Right atrium auricular region (tissue), 2 donors: ENCODE results near the gene KIF6. TPM values are rescaled to one million over a fixed set of nuclear protein-coding genes. Genes with fewer than 3 reads are reported as not detected.

Experiments
- DNase-seq: peaks from one replicate; pipeline ENCODE4 v3.0.0-alpha.2; 2019; ENCODE audit warnings: low spot score
- H3K27ac ChIP-seq, 2 donors: fragments of 200-600 bp; sonication (generic); 1 replicate in 1 of 2; 2 replicates in 1 of 2; pipeline ENCODE4 v1.5.1; 2016 to 2019
- H3K27me3 ChIP-seq, 2 donors: fragments of 200-600 bp; sonication (generic); one replicate each; pipeline versions ENCODE4 v1.5.1 to v1.6.0; 2017 to 2019
- H3K36me3 ChIP-seq: fragments of 200-600 bp; sonication (generic); one replicate; pipeline ENCODE4 v1.5.1; 2016
- H3K4me1 ChIP-seq, 2 donors: fragments of 200-600 bp; sonication (generic); one replicate each; pipeline versions ENCODE4 v1.5.1 to v1.6.0; 2017 to 2019
- H3K4me3 ChIP-seq, 2 donors: fragments of 200-600 bp; sonication (generic); 1 replicate in 1 of 2; 2 replicates in 1 of 2; pipeline ENCODE4 v1.5.1; 2017 to 2019; ENCODE audit warnings: mild to moderate bottlenecking in 1 of 2, moderate library complexity in 1 of 2
- H3K9me3 ChIP-seq, 2 donors: fragments of 200-600 bp; sonication (generic); one replicate each; pipeline ENCODE4 v1.5.1; 2019
- CTCF ChIP-seq, 2 donors: fragments of 200-600 bp; sonication (generic); IDR thresholded peaks; one replicate each; pipeline ENCODE4 v1.5.1; 2019; ENCODE audit warnings: antibody characterized with exemption in 2 of 2
- total RNA-seq, 2 donors: library from RNA; depleted of rRNA; stranded (reverse); fragments of >200 nt; gene quantifications; one replicate each; pipeline ENCODE4 v1.1.0, GENCODE V29; 2016

The KIF6 gene
- total RNA-seq, 2 donors from 2014 or later, result not detected

GRCh38 chr6:39558079-39558478, 167.1 kb downstream of the KIF6 start:
- no peak for DNase-seq
- H3K27me3 ChIP-seq, result no peaks in the 10 kb centered on the region
- H3K27ac ChIP-seq, result no peak overlapping the region
- no peak for TF ChIP-seq CTCF (IDR thresholded peaks at IDR 0.05)
- no peaks in the 10 kb centered on the region for H3K4me1 ChIP-seq
- no peaks in the 10 kb centered on the region for H3K9me3 ChIP-seq
- H3K4me3 ChIP-seq, result no peak overlapping the region
- H3K36me3 ChIP-seq, result no peaks in the 10 kb centered on the region

GRCh38 chr6:39555136-39555535, 170.1 kb downstream of the KIF6 start:
- peaks cover 0 to 3% of the 10 kb centered on the region in 2 donors for H3K4me1 ChIP-seq

GRCh38 chr6:39553860-39554802, 171.1 kb downstream of the KIF6 start:
- H3K27ac ChIP-seq, result no peak overlapping the region
- TF ChIP-seq CTCF (IDR thresholded peaks at IDR 0.05), result no peak
- DNase-seq, result no peak

More at GRCh38 chr6:39555136-39555535, 170.1 kb downstream of the KIF6 start:
- Histone ChIP-seq H3K4me3 (no peak overlapping the region), H3K27ac (no peak overlapping the region), H3K9me3 (no peaks in the 10 kb centered on the region), H3K36me3 (no peaks in the 10 kb centered on the region), H3K27me3 (no peaks in the 10 kb centered on the region)
- no peak for TF ChIP-seq CTCF (IDR thresholded peaks at IDR 0.05)
- DNase-seq, result no peak

GRCh38 chr6:39553029-39553428, 172.2 kb downstream of the KIF6 start:
- DNase-seq, result no peak
- Histone ChIP-seq H3K27me3 (no peaks in the 10 kb centered on the region), H3K4me1 (peaks cover 0 to 4% of the 10 kb centered on the region in 2 donors), H3K36me3 (no peaks in the 10 kb centered on the region), H3K9me3 (no peaks in the 10 kb centered on the region), H3K4me3 (no peak overlapping the region), H3K27ac (no peak overlapping the region)
- TF ChIP-seq CTCF (IDR thresholded peaks at IDR 0.05), result no peak

More at GRCh38 chr6:39553860-39554802, 171.1 kb downstream of the KIF6 start:
- Histone ChIP-seq H3K4me3 (no peak overlapping the region), H3K36me3 (no peaks in the 10 kb centered on the region), H3K9me3 (no peaks in the 10 kb centered on the region), H3K27me3 (no peaks in the 10 kb centered on the region), H3K4me1 (peaks cover 0 to 4% of the 10 kb centered on the region in 2 donors)

- no peak for TF ChIP-seq CTCF (IDR thresholded peaks at IDR 0.05)
- Histone ChIP-seq H3K27me3 (no peaks in the 10 kb centered on the region), H3K9me3 (no peaks in the 10 kb centered on the region), H3K4me3 (no peak overlapping the region), H3K27ac (no peak overlapping the region), H3K4me1 (peaks cover 0 to 4% of the 10 kb centered on the region in 2 donors), H3K36me3 (no peaks in the 10 kb centered on the region)
- no peak for DNase-seq
Observed at GRCh38 chr6:39550191-39550590, 175.0 kb downstream of the KIF6 start.
